ENCODE measurements around the gene EXPH5.
"Not testable (repeated sequence)": the region's sequence is repeated elsewhere in the genome, so short reads cannot be mapped to it uniquely, and the experiment has no call there.

DNA sequence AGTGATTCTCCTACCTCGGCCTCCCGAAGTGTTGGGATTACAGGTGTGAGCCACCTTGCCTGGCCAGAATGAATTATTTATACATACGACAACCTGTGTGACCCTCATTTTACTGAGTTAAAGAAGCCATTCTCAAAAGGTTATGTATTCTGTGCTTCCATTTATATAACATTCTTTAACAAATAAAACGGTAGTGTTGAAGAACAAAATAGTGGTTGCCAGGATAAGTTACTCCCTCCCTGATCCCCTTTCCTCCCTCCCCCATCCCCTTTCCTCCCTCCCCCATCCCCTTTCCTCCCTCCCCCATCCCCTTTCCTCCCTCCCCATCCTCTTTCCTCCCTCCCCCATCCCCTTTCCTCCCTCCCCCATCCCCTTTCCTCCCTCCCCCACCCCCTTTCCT, 7.4 kb downstream of the EXPH5 start:
- TF ChIP-seq, protein P1, sequence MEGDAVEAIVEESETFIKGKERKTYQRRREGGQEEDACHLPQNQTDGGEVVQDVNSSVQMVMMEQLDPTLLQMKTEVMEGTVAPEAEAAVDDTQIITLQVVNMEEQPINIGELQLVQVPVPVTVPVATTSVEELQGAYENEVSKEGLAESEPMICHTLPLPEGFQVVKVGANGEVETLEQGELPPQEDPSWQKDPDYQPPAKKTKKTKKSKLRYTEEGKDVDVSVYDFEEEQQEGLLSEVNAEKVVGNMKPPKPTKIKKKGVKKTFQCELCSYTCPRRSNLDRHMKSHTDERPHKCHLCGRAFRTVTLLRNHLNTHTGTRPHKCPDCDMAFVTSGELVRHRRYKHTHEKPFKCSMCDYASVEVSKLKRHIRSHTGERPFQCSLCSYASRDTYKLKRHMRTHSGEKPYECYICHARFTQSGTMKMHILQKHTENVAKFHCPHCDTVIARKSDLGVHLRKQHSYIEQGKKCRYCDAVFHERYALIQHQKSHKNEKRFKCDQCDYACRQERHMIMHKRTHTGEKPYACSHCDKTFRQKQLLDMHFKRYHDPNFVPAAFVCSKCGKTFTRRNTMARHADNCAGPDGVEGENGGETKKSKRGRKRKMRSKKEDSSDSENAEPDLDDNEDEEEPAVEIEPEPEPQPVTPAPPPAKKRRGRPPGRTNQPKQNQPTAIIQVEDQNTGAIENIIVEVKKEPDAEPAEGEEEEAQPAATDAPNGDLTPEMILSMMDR (IDR thresholded peaks at IDR 0.05; ENCODE audit: insufficient read depth, low read length): not testable (repeated sequence)
- TF ChIP-seq, protein P2, sequence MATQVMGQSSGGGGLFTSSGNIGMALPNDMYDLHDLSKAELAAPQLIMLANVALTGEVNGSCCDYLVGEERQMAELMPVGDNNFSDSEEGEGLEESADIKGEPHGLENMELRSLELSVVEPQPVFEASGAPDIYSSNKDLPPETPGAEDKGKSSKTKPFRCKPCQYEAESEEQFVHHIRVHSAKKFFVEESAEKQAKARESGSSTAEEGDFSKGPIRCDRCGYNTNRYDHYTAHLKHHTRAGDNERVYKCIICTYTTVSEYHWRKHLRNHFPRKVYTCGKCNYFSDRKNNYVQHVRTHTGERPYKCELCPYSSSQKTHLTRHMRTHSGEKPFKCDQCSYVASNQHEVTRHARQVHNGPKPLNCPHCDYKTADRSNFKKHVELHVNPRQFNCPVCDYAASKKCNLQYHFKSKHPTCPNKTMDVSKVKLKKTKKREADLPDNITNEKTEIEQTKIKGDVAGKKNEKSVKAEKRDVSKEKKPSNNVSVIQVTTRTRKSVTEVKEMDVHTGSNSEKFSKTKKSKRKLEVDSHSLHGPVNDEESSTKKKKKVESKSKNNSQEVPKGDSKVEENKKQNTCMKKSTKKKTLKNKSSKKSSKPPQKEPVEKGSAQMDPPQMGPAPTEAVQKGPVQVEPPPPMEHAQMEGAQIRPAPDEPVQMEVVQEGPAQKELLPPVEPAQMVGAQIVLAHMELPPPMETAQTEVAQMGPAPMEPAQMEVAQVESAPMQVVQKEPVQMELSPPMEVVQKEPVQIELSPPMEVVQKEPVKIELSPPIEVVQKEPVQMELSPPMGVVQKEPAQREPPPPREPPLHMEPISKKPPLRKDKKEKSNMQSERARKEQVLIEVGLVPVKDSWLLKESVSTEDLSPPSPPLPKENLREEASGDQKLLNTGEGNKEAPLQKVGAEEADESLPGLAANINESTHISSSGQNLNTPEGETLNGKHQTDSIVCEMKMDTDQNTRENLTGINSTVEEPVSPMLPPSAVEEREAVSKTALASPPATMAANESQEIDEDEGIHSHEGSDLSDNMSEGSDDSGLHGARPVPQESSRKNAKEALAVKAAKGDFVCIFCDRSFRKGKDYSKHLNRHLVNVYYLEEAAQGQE (IDR thresholded peaks at IDR 0.05; ENCODE audit: insufficient replicate concordance, low read depth): not testable (repeated sequence)
- not testable (repeated sequence) for TF ChIP-seq POLR2AphosphoS5 (IDR thresholded peaks at IDR 0.05; ENCODE audit: low read depth); SPI1 (IDR thresholded peaks at IDR 0.05; ENCODE audit: borderline replicate concordance, low read depth)

All from HL-60 (cell line).